IMR-90 (cell line): ENCODE data around the gene LAIR2. TPM values are rescaled to one million over a fixed set of nuclear protein-coding genes. Genes with fewer than 3 reads are reported as not detected.
A peak's percentile ranks its signal among the peaks of the same experiment; 100 is the strongest.

Source experiments
- ATAC-seq: fragments of 200-7000 bp; cut with Tn5 transposase; 2 replicates; pipeline ENCODE4 v1.9.1; 2020; ENCODE audit warnings: low read depth, mild to moderate bottlenecking, moderate library complexity
- BruUV-seq: library from RNA; stranded (reverse); fragments of 400-500 nt; replicated peaks from 2 replicates; lab custom pipeline; 2021; lab: Mats Ljungman, UMichigan
- CTCF ChIA-PET: fragments of 300-600 bp; formaldehyde crosslinking; extraction: SDS; loops from one replicate; lab custom pipeline; 2021; ENCODE audit warnings: antibody characterized with exemption; lab: Yijun Ruan, JAX
- POLR2A ChIA-PET: fragments of 300-600 bp; sonication (Branson Sonifier 250); formaldehyde crosslinking; loops from one replicate; lab custom pipeline; 2022; ENCODE audit warnings: antibody characterized with exemption; ENCODE audit not compliant: unreplicated experiment; lab: Charles Lee
- DNase-seq: peaks from one replicate; pipeline ENCODE4 v3.0.0; 2013
- H2AFZ ChIP-seq: replicated peaks from 2 replicates; pipeline ENCODE3; 2013; ENCODE audit warnings: low read length, mild to moderate bottlenecking; ENCODE audit not compliant: poor library complexity
- H2AK5ac ChIP-seq: 2 replicates; pipeline ENCODE4 v1.6.1; 2013; ENCODE audit warnings: low read depth, low read length, inconsistent platforms
- H2AK9ac ChIP-seq: replicated peaks from 2 replicates; pipeline ENCODE3; 2013; ENCODE audit warnings: mild to moderate bottlenecking, low read depth, low read length, moderate library complexity; ENCODE audit not compliant: poor library complexity
- H2BK120ac ChIP-seq: 2 replicates; pipeline ENCODE4 v1.6.1; 2013; ENCODE audit warnings: low read depth, low read length, inconsistent platforms
- H2BK15ac ChIP-seq: 3 replicates; pipeline ENCODE4 v1.6.1; 2013; ENCODE audit warnings: low read depth, low read length, inconsistent platforms
- H2BK20ac ChIP-seq: 2 replicates; pipeline ENCODE4 v1.6.1; 2013; ENCODE audit warnings: low read depth, mild to moderate bottlenecking, inconsistent platforms, low read length, moderate library complexity
- H2BK5ac ChIP-seq: 2 replicates; pipeline ENCODE4 v1.6.1; 2013; ENCODE audit warnings: mild to moderate bottlenecking, low read depth, low read length, inconsistent platforms; ENCODE audit not compliant: poor library complexity, severe bottlenecking
- H3K14ac ChIP-seq: replicated peaks from 2 replicates; pipeline ENCODE4 v1.6.1; 2013; ENCODE audit warnings: low read depth, low read length, inconsistent platforms
- H3K18ac ChIP-seq: 2 replicates; pipeline ENCODE4 v1.6.1; 2013; ENCODE audit warnings: low read depth, low read length, control low read depth
- H3K23ac ChIP-seq: 2 replicates; pipeline ENCODE4 v1.6.1; 2013; ENCODE audit warnings: low read depth, low read length, inconsistent platforms
- H3K27ac ChIP-seq: 2 replicates; pipeline ENCODE4 v1.5.1; 2013; ENCODE audit warnings: mild to moderate bottlenecking, control low read depth, low read length; ENCODE audit not compliant: insufficient read depth
- H3K27me3 ChIP-seq: 2 replicates; pipeline ENCODE4 v1.6.1; 2013; ENCODE audit warnings: low read length; ENCODE audit not compliant: control insufficient read depth, insufficient read depth
- H3K36me3 ChIP-seq: 2 replicates; pipeline ENCODE4 v1.6.1; 2013; ENCODE audit warnings: low read length, mixed read lengths; ENCODE audit not compliant: control insufficient read depth, insufficient read depth
- H3K4ac ChIP-seq: 2 replicates; pipeline ENCODE4 v1.6.1; 2013; ENCODE audit warnings: low read depth, low read length, inconsistent platforms
- H3K4me1 ChIP-seq: 2 replicates; pipeline ENCODE4 v1.6.1; 2013; ENCODE audit warnings: low read length, mixed read lengths; ENCODE audit not compliant: control insufficient read depth, insufficient read depth
- H3K4me2 ChIP-seq: 2 replicates; pipeline ENCODE4 v1.6.1; 2013; ENCODE audit warnings: low read depth, mild to moderate bottlenecking, control low read depth, low read length, moderate library complexity
- H3K4me3 ChIP-seq: 2 replicates; pipeline ENCODE4 v1.5.1; 2013; ENCODE audit warnings: low read depth, mild to moderate bottlenecking, control low read depth, low read length, moderate library complexity; ENCODE audit not compliant: insufficient read depth
- H3K56ac ChIP-seq: 2 replicates; pipeline ENCODE4 v1.6.1; 2013; ENCODE audit warnings: low read length, inconsistent platforms; ENCODE audit not compliant: insufficient read depth; ENCODE audit errors: extremely low read depth
- H3K79me1 ChIP-seq, 2 experiments: 2 replicates each; pipeline ENCODE4 v1.6.1; 2013; ENCODE audit warnings: low read length in 2 of 2, inconsistent platforms in 1 of 2, low read depth in 1 of 2
- H3K9ac ChIP-seq: 2 replicates; pipeline ENCODE4 v1.6.1; 2013; ENCODE audit warnings: low read depth, low read length, control low read depth
- H3K9me1 ChIP-seq: 2 replicates; pipeline ENCODE4 v1.6.1; 2013; ENCODE audit warnings: low read length, inconsistent platforms; ENCODE audit not compliant: insufficient read depth
- H3K9me3 ChIP-seq: 2 replicates; pipeline ENCODE4 v1.6.1; 2013; ENCODE audit warnings: low read length; ENCODE audit not compliant: control insufficient read depth, insufficient read depth
- H4K20me1 ChIP-seq: 2 replicates; pipeline ENCODE4 v1.6.1; 2013; ENCODE audit warnings: low read length, inconsistent platforms; ENCODE audit not compliant: insufficient read depth
- H4K5ac ChIP-seq: 2 replicates; pipeline ENCODE4 v1.6.1; 2013; ENCODE audit warnings: mild to moderate bottlenecking, low read depth, low read length, control low read depth
- H4K8ac ChIP-seq, 2 experiments: 2 replicates each; pipeline ENCODE4 v1.6.1; 2013; ENCODE audit warnings: low read depth in 2 of 2, low read length in 2 of 2, control low read depth in 1 of 2, inconsistent platforms in 1 of 2
- H4K91ac ChIP-seq: 2 replicates; pipeline ENCODE4 v1.6.1; 2013; ENCODE audit warnings: low read depth, low read length, inconsistent platforms; ENCODE audit not compliant: insufficient read depth
- BHLHE40 ChIP-seq: fragments of 150-350 bp; IDR thresholded peaks from 2 replicates; pipeline ENCODE4 v1.6.1; 2016; ENCODE audit warnings: mild to moderate bottlenecking, low read depth, low read length
- CEBPB ChIP-seq: IDR thresholded peaks from 2 replicates; pipeline ENCODE4 v1.6.1; 2012; ENCODE audit warnings: low read depth, low read length, improper control_type of control experiment
- CHD1 ChIP-seq: IDR thresholded peaks from 2 replicates; pipeline ENCODE4 v1.6.1; 2012; ENCODE audit warnings: low read depth, low read length, improper control_type of control experiment
- CTCF ChIP-seq: conservative IDR thresholded peaks from 2 replicates; pipeline ENCODE4 v1.5.1; 2012; ENCODE audit warnings: mild to moderate bottlenecking, low read depth, low read length, improper control_type of control experiment
- FOS ChIP-seq: fragments of 150-350 bp; IDR thresholded peaks from 2 replicates; pipeline ENCODE4 v1.6.1; 2016; ENCODE audit warnings: low read depth, low read length
- MAFK ChIP-seq: IDR thresholded peaks from 2 replicates; pipeline ENCODE4 v1.6.1; 2012; ENCODE audit warnings: low read depth, low read length, improper control_type of control experiment
- MAZ ChIP-seq: IDR thresholded peaks from 2 replicates; pipeline ENCODE4 v1.6.1; 2012; ENCODE audit warnings: low read depth, mild to moderate bottlenecking, low read length, improper control_type of control experiment, moderate library complexity, borderline replicate concordance
- MXI1 ChIP-seq: IDR thresholded peaks from 2 replicates; pipeline ENCODE4 v1.6.1; 2012; ENCODE audit warnings: low read depth, mild to moderate bottlenecking, low read length, moderate library complexity, borderline replicate concordance
- NFE2L2 ChIP-seq: fragments of 150-350 bp; IDR thresholded peaks from 2 replicates; pipeline ENCODE4 v1.6.1; 2016; ENCODE audit warnings: low read depth, mild to moderate bottlenecking, low read length
- POLR2A ChIP-seq: IDR thresholded peaks from 2 replicates; pipeline ENCODE4 v1.6.1; 2012; ENCODE audit warnings: mild to moderate bottlenecking, low read depth, low read length
- RAD21 ChIP-seq: IDR thresholded peaks from 2 replicates; pipeline ENCODE4 v1.6.1; 2012; ENCODE audit warnings: low read length, improper control_type of control experiment
- RCOR1 ChIP-seq: IDR thresholded peaks from 2 replicates; pipeline ENCODE4 v1.6.1; 2012; ENCODE audit warnings: mild to moderate bottlenecking, low read length, improper control_type of control experiment; ENCODE audit not compliant: insufficient replicate concordance
- RFX5 ChIP-seq: IDR thresholded peaks from 2 replicates; pipeline ENCODE4 v1.8.0; 2012; ENCODE audit warnings: low read depth, mild to moderate bottlenecking, low read length, moderate library complexity
- SMC3 ChIP-seq: fragments of 150-350 bp; IDR thresholded peaks from 2 replicates; pipeline ENCODE4 v1.6.1; 2016; ENCODE audit warnings: low read depth, mild to moderate bottlenecking, antibody characterized with exemption, low read length, moderate library complexity
- WGBS, 2 experiments: methylation state at CpG; one replicate each; pipeline versions ENCODE4 v1.1.5 to v1.1.7; 2013; ENCODE audit warnings: missing lambda C conversion rate in 2 of 2; ENCODE audit not compliant: insufficient read length in 1 of 2; ENCODE audit errors: extremely low coverage in 2 of 2; 5-methylcytosine and 5-hydroxymethylcytosine counted together
- dilution Hi-C: fragments of 300-500 bp; cut with HindIII; formaldehyde crosslinking; loops from one replicate; pipeline ENCODE4 v1.14.3; 2018; ENCODE audit warnings: low sequenced_read_pairs; ENCODE audit not compliant: unreplicated experiment
- in situ Hi-C: fragments of 300-500 bp; cut with MboI; formaldehyde crosslinking; loops from 3 replicates; pipeline ENCODE4 v1.14.3; 2019; ENCODE audit warnings: low sequenced_read_pairs, inconsistent platforms, mixed read lengths
- intact Hi-C: fragments of 100-400 bp; cut with micrococcal nuclease; formaldehyde crosslinking; loops from 2 replicates; pipeline ENCODE4 v1.10.0; 2022
- polyA plus RNA-seq, 3 experiments: library from polyadenylated mRNA; depleted of rRNA; stranded (reverse); fragments of >200 nt; gene quantifications; 2 replicates each; pipeline ENCODE4 v1.2.3, GENCODE V29; 2012; ENCODE audit warnings: low replicate concordance in 1 of 3
- total RNA-seq: library from RNA; depleted of rRNA; stranded (reverse); fragments of >200 nt; gene quantifications from 2 replicates; pipeline ENCODE4 v1.2.3, GENCODE V29; 2012
- TF ChIP-seq, protein P1 (sequence below): fragments of 150-350 bp; IDR thresholded peaks from 2 replicates; pipeline ENCODE4 v1.6.1; 2016; ENCODE audit warnings: low read depth, mild to moderate bottlenecking, low read length, moderate library complexity, borderline replicate concordance
- TF ChIP-seq, protein P2 (sequence below): fragments of 150-350 bp; IDR thresholded peaks from 2 replicates; pipeline ENCODE4 v1.6.1; 2017; ENCODE audit warnings: mild to moderate bottlenecking, antibody characterized with exemption, low read length, low read depth

Gene LAIR2
- total and polyA plus RNA-seq, 2 of the 4 experiments (the other 2 are of a cell fraction), result not detected

- H2AFZ ChIP-seq, result no peak overlapping the region
- ATAC-seq (no peak), DNase-seq (no peak)
- H3K36me3 ChIP-seq, result peaks cover 2% of the 10 kb centered on the region; the same call in 1 of the 2 replicates
- 0 out of 2 replicates have a peak overlapping the region, but pooled peaks have one; percentile 48 for H3K23ac ChIP-seq
- peaks cover 0 to 7% of the 10 kb centered on the region in 2 experiments; a peak in 1 of 4 replicates for H3K79me1 ChIP-seq
- TF ChIP-seq POLR2A (no peak), BHLHE40 (no peak), CEBPB (no peak), SMC3 (no peak), CTCF (no peak), MAZ (no peak), MXI1 (no peak), MAFK (no peak), RFX5 (no peak), RCOR1 (no peak), NFE2L2 (no peak), FOS (no peak), RAD21 (no peak), CHD1 (no peak)
- TF ChIP-seq, protein P1, sequence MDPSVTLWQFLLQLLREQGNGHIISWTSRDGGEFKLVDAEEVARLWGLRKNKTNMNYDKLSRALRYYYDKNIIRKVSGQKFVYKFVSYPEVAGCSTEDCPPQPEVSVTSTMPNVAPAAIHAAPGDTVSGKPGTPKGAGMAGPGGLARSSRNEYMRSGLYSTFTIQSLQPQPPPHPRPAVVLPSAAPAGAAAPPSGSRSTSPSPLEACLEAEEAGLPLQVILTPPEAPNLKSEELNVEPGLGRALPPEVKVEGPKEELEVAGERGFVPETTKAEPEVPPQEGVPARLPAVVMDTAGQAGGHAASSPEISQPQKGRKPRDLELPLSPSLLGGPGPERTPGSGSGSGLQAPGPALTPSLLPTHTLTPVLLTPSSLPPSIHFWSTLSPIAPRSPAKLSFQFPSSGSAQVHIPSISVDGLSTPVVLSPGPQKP, result no peak
- TF ChIP-seq, protein P2, sequence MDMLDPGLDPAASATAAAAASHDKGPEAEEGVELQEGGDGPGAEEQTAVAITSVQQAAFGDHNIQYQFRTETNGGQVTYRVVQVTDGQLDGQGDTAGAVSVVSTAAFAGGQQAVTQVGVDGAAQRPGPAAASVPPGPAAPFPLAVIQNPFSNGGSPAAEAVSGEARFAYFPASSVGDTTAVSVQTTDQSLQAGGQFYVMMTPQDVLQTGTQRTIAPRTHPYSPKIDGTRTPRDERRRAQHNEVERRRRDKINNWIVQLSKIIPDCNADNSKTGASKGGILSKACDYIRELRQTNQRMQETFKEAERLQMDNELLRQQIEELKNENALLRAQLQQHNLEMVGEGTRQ, result no peak
- H2BK20ac ChIP-seq, result no peak overlapping the region
- H2BK120ac ChIP-seq, result no peak overlapping the region
- H3K4me1 ChIP-seq, result peaks cover 12% of the 10 kb centered on the region
- H2AK9ac ChIP-seq, result no peak overlapping the region
- H3K27ac ChIP-seq, result no peak overlapping the region
- no peak overlapping the region for H2AK5ac ChIP-seq
- H3K27me3 ChIP-seq, result no peaks in the 10 kb centered on the region
- no peak overlapping the region for H2BK15ac ChIP-seq
- H3K4me2 ChIP-seq, result no peak overlapping the region
- peaks cover 4% of the 10 kb centered on the region; the same call in 1 of the 2 replicates for H3K9me1 ChIP-seq
- no peak overlapping the region for H4K5ac ChIP-seq
- peaks cover under 1% of the 10 kb centered on the region; the same call in 1 of the 2 replicates for H4K20me1 ChIP-seq
- intact Hi-C loops, result loop anchor here (10.0 kb wide), 1 partner anchor 615 kb away; no protein-coding TSS in a partner anchor
- dilution Hi-C loops, result no loop called here
- H3K9me3 ChIP-seq, result no peaks in the 10 kb centered on the region
- no peak overlapping the region for H3K14ac ChIP-seq
- H3K4me3 ChIP-seq, result no peak overlapping the region
- no peak overlapping the region for H4K8ac ChIP-seq
- 67% methylated on average over 2 of the region's 8 CpGs; no CpG with 5 or more reads in 1 of the 2 experiments for WGBS, 2 experiments
- no peak overlapping the region for H2BK5ac ChIP-seq
- no peak overlapping the region for H4K91ac ChIP-seq
- in situ Hi-C loops, result loop anchor here (25.0 kb wide), 4 partner anchors 357 to 1668 kb away; partner anchors contain the start of genes NAT14, NDUFA3, OSCAR and PRPF31
- no peak overlapping the region for H3K56ac ChIP-seq
- no peak overlapping the region for H3K9ac ChIP-seq
- BruUV-seq, result no TSS peak
- H3K18ac ChIP-seq, result no peak overlapping the region
- POLR2A ChIA-PET, result no interaction called here
- no peak overlapping the region for H3K4ac ChIP-seq
- CTCF ChIA-PET, result no interaction called here
These were observed 33.1 kb upstream of the LAIR2 start for GRCh38 chr19:54469496-54469934.
